Keratinocyte (primary cell): Measurements from ENCODE around the gene OR9I1.

Experiments used
- EZH2 ChIP-seq: IDR thresholded peaks from one replicate; pipeline ENCODE4 v1.6.1; 2012; ENCODE audit warnings: inconsistent platforms, mild to moderate bottlenecking, low read length, moderate library complexity
- TF ChIP-seq, protein P1 (sequence below), 3 experiments: IDR thresholded peaks in 1 of 3; conservative IDR thresholded peaks in 1 of 3; optimal IDR thresholded peaks in 1 of 3; 2 replicates in 2 of 3; 3 replicates in 1 of 3; pipeline versions ENCODE3 to v1.5.1; 2011; ENCODE audit warnings: low read length in 3 of 3, mild to moderate bottlenecking in 3 of 3, moderate library complexity in 2 of 3, control low read depth in 1 of 3, inconsistent platforms in 1 of 3; ENCODE audit not compliant: insufficient read depth in 2 of 3; ENCODE audit errors: extremely low read depth in 1 of 3

- TF ChIP-seq, protein P1, sequence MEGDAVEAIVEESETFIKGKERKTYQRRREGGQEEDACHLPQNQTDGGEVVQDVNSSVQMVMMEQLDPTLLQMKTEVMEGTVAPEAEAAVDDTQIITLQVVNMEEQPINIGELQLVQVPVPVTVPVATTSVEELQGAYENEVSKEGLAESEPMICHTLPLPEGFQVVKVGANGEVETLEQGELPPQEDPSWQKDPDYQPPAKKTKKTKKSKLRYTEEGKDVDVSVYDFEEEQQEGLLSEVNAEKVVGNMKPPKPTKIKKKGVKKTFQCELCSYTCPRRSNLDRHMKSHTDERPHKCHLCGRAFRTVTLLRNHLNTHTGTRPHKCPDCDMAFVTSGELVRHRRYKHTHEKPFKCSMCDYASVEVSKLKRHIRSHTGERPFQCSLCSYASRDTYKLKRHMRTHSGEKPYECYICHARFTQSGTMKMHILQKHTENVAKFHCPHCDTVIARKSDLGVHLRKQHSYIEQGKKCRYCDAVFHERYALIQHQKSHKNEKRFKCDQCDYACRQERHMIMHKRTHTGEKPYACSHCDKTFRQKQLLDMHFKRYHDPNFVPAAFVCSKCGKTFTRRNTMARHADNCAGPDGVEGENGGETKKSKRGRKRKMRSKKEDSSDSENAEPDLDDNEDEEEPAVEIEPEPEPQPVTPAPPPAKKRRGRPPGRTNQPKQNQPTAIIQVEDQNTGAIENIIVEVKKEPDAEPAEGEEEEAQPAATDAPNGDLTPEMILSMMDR (optimal IDR thresholded peaks at IDR 0.05 in 1 of 3, IDR thresholded peaks at IDR 0.05 in 1 of 3, conservative IDR thresholded peaks at IDR 0.05 in 1 of 3; ENCODE audit: extremely low read depth in 1 of 3, insufficient read depth in 2 of 3, low read length in 3 of 3): no peak
- no peak for TF ChIP-seq EZH2
Observed at GRCh38 chr11:58067685-58068084, 57.6 kb downstream of the OR9I1 start.
